Fibroblast of skin of back (primary cell): Measurements from ENCODE around the gene SLC6A11.

Experiments
- DNase-seq: peaks from one replicate; pipeline ENCODE4 v3.0.0-alpha.2; 2013

SLC6A11 gene

GRCh38 chr3:10956531-10956930 lies 140.5 kb downstream of the SLC6A11 start:
- no peak for DNase-seq

GRCh38 chr3:10956986-10957385 lies 141.0 kb downstream of the SLC6A11 start:
- no peak for DNase-seq

GRCh38 chr3:10957976-10958749 lies 142.1 kb downstream of the SLC6A11 start:
- DNase-seq = peak; percentile 6

GRCh38 chr3:10960255-10960654 lies 144.2 kb downstream of the SLC6A11 start:
- no peak for DNase-seq

GRCh38 chr3:10961921-10962320 lies 145.9 kb downstream of the SLC6A11 start:
- no peak for DNase-seq

GRCh38 chr3:10962481-10963036 lies 146.5 kb downstream of the SLC6A11 start:
- no peak for DNase-seq

GRCh38 chr3:10964537-10965167 lies 148.6 kb downstream of the SLC6A11 start:
- peak; percentile 29 for DNase-seq

- no peak for DNase-seq
These were observed 152.4 kb downstream of the SLC6A11 start for GRCh38 chr3:10968401-10968800.

- DNase-seq = no peak
These were observed 154.4 kb downstream of the SLC6A11 start for GRCh38 chr3:10970306-10970960.

- no peak for DNase-seq
These were observed 156.2 kb downstream of the SLC6A11 start for GRCh38 chr3:10972072-10972782.

GRCh38 chr3:10973046-10973595 lies 157.1 kb downstream of the SLC6A11 start:
- no peak for DNase-seq

GRCh38 chr3:10974131-10974530 lies 158.1 kb downstream of the SLC6A11 start:
- no peak for DNase-seq

GRCh38 chr3:10974746-10975375 lies 158.8 kb downstream of the SLC6A11 start:
- DNase-seq = no peak

GRCh38 chr3:10975695-10976234 lies 159.7 kb downstream of the SLC6A11 start:
- DNase-seq = no peak

- no peak for DNase-seq
These were observed 160.7 kb downstream of the SLC6A11 start for GRCh38 chr3:10976770-10977169.

GRCh38 chr3:10977892-10978510 lies 162.0 kb downstream of the SLC6A11 start:
- peak; percentile 87 for DNase-seq

GRCh38 chr3:10978956-10979355 lies 162.9 kb downstream of the SLC6A11 start:
- no peak for DNase-seq

GRCh38 chr3:10980312-10980711 lies 164.3 kb downstream of the SLC6A11 start:
- no peak for DNase-seq

GRCh38 chr3:10981031-10981430 lies 165.0 kb downstream of the SLC6A11 start:
- DNase-seq = no peak

- peak; percentile 82 for DNase-seq
These were observed 165.9 kb downstream of the SLC6A11 start for GRCh38 chr3:10981961-10982360.

GRCh38 chr3:10982782-10983181 lies 166.8 kb downstream of the SLC6A11 start:
- no peak for DNase-seq
